HEK293 (cell line): ENCODE data around the gene MALRD1.

ENCODE experiments used
- CTCF ChIA-PET: fragments of 350-600 bp; formaldehyde crosslinking; extraction: SDS; loops from one replicate; lab custom pipeline; 2021; ENCODE audit warnings: antibody characterized with exemption; lab: Yijun Ruan, JAX
- POLR2A ChIA-PET: fragments of 300-600 bp; formaldehyde crosslinking; extraction: SDS; loops from one replicate; lab custom pipeline; 2020; ENCODE audit warnings: antibody characterized with exemption, inconsistent platforms; lab: Yijun Ruan, JAX
- H3K27ac ChIP-seq: fragments of 200-500 bp; sonication (Bioruptor generic); 2 replicates; pipeline ENCODE4 v1.5.1; 2014; ENCODE audit warnings: low read depth, low read length, control low read depth, inconsistent platforms; ENCODE audit errors: extremely low read depth
- H3K36me3 ChIP-seq, 2 experiments: fragments of 200-500 bp in 1 of 2; sonication (Bioruptor generic) in 1 of 2; 1 replicate in 1 of 2; 2 replicates in 1 of 2; pipeline ENCODE4 v1.5.1; 2014 to 2017; ENCODE audit warnings: inconsistent platforms in 2 of 2, low read length in 2 of 2; ENCODE audit not compliant: control insufficient read depth in 2 of 2, insufficient read depth in 1 of 2
- H3K4me1 ChIP-seq: fragments of 200-500 bp; sonication (Bioruptor generic); 2 replicates; pipeline ENCODE4 v1.5.1; 2014; ENCODE audit warnings: mild to moderate bottlenecking, low read length, inconsistent platforms; ENCODE audit not compliant: control insufficient read depth, insufficient read depth
- H3K4me3 ChIP-seq: 2 replicates; pipeline ENCODE4 v1.5.1; 2011; ENCODE audit warnings: low read depth, mild to moderate bottlenecking, control low read depth, low read length, moderate library complexity
- H3K9me3 ChIP-seq: fragments of 200-500 bp; sonication (Bioruptor generic); 2 replicates; pipeline ENCODE4 v1.5.1; 2014; ENCODE audit warnings: low read depth, low read length, inconsistent platforms; ENCODE audit not compliant: control insufficient read depth, insufficient read depth
- BCL11A ChIP-seq: fragments of 450-650 bp; formaldehyde crosslinking; IDR thresholded peaks from 2 replicates; pipeline ENCODE4 v1.5.1; 2016; ENCODE audit warnings: low read depth, missing biosample characterization, missing genetic modification characterization
- EGR2 ChIP-seq: fragments of 450-650 bp; formaldehyde crosslinking; IDR thresholded peaks from 2 replicates; pipeline ENCODE4 v1.5.1; 2016; ENCODE audit warnings: low read depth, missing biosample characterization, missing genetic modification characterization
- KLF8 ChIP-seq: fragments of 450-650 bp; formaldehyde crosslinking; IDR thresholded peaks from 2 replicates; pipeline ENCODE4 v1.5.1; 2016; ENCODE audit warnings: missing biosample characterization, missing genetic modification characterization
- PRDM1 ChIP-seq: fragments of 450-650 bp; formaldehyde crosslinking; IDR thresholded peaks from 2 replicates; pipeline ENCODE4; 2016; ENCODE audit warnings: missing biosample characterization, missing genetic modification characterization
- RBAK ChIP-seq: fragments of 450-650 bp; formaldehyde crosslinking; IDR thresholded peaks from 2 replicates; pipeline ENCODE4 v1.5.1; 2016; ENCODE audit warnings: missing biosample characterization, missing genetic modification characterization
- SALL2 ChIP-seq: fragments of 450-650 bp; formaldehyde crosslinking; IDR thresholded peaks from 2 replicates; pipeline ENCODE4 v1.5.0; 2017; ENCODE audit warnings: missing biosample characterization, mild to moderate bottlenecking, missing genetic modification characterization, borderline replicate concordance
- SP2 ChIP-seq: fragments of 450-650 bp; formaldehyde crosslinking; IDR thresholded peaks from 2 replicates; pipeline ENCODE4 v1.5.1; 2016; ENCODE audit warnings: missing biosample characterization, missing genetic modification characterization
- SP3 ChIP-seq: fragments of 450-650 bp; formaldehyde crosslinking; IDR thresholded peaks from 2 replicates; pipeline ENCODE4 v1.5.1; 2016; ENCODE audit warnings: missing biosample characterization, missing genetic modification characterization
- ZBTB20 ChIP-seq: fragments of 450-650 bp; formaldehyde crosslinking; IDR thresholded peaks from 2 replicates; pipeline ENCODE4 v1.5.1; 2016; ENCODE audit warnings: missing biosample characterization, missing genetic modification characterization
- ZBTB44 ChIP-seq: fragments of 450-650 bp; IDR thresholded peaks from 2 replicates; pipeline ENCODE4 v1.5.1; 2018; ENCODE audit warnings: missing biosample characterization, mild to moderate bottlenecking, missing genetic modification characterization
- ZNF138 ChIP-seq: fragments of 450-650 bp; formaldehyde crosslinking; IDR thresholded peaks from 2 replicates; pipeline ENCODE4 v1.5.1; 2016; ENCODE audit warnings: missing biosample characterization, missing genetic modification characterization, borderline replicate concordance
- ZNF2 ChIP-seq: fragments of 450-650 bp; formaldehyde crosslinking; IDR thresholded peaks from 2 replicates; pipeline ENCODE4 v1.5.1; 2016; ENCODE audit warnings: missing biosample characterization, missing genetic modification characterization
- ZNF266 ChIP-seq: fragments of 450-650 bp; formaldehyde crosslinking; IDR thresholded peaks from 2 replicates; pipeline ENCODE4 v1.5.1; 2016; ENCODE audit warnings: missing biosample characterization, missing genetic modification characterization, low read depth
- ZNF311 ChIP-seq: fragments of 450-650 bp; formaldehyde crosslinking; IDR thresholded peaks from 2 replicates; pipeline ENCODE4 v1.5.1; 2017; ENCODE audit warnings: missing biosample characterization, missing genetic modification characterization, borderline replicate concordance
- ZNF398 ChIP-seq: fragments of 450-650 bp; formaldehyde crosslinking; IDR thresholded peaks from 2 replicates; pipeline ENCODE4 v1.5.1; 2017; ENCODE audit warnings: missing biosample characterization, missing genetic modification characterization
- ZNF416 ChIP-seq: fragments of 450-650 bp; formaldehyde crosslinking; IDR thresholded peaks from 2 replicates; pipeline ENCODE4 v1.5.1; 2016; ENCODE audit warnings: missing biosample characterization, missing genetic modification characterization
- ZNF449 ChIP-seq: fragments of 450-650 bp; formaldehyde crosslinking; IDR thresholded peaks from 2 replicates; pipeline ENCODE4 v1.5.1; 2017; ENCODE audit warnings: missing biosample characterization, mild to moderate bottlenecking, missing genetic modification characterization, moderate library complexity
- ZNF514 ChIP-seq: fragments of 450-650 bp; formaldehyde crosslinking; IDR thresholded peaks from 2 replicates; pipeline ENCODE4 v1.5.1; 2016; ENCODE audit warnings: missing biosample characterization, missing genetic modification characterization
- ZNF518A ChIP-seq: fragments of 450-650 bp; formaldehyde crosslinking; conservative IDR thresholded peaks from 2 replicates; pipeline ENCODE4 v1.5.1; 2016; ENCODE audit warnings: low read depth, missing biosample characterization, missing genetic modification characterization
- ZNF530 ChIP-seq: fragments of 450-650 bp; formaldehyde crosslinking; IDR thresholded peaks from 2 replicates; pipeline ENCODE4 v1.5.1; 2016; ENCODE audit warnings: low read depth, missing biosample characterization, missing genetic modification characterization
- ZNF555 ChIP-seq: fragments of 450-650 bp; formaldehyde crosslinking; conservative IDR thresholded peaks from 2 replicates; pipeline ENCODE4 v1.5.1; 2017; ENCODE audit warnings: missing biosample characterization, mild to moderate bottlenecking, missing genetic modification characterization, inconsistent platforms
- ZNF600 ChIP-seq: fragments of 450-650 bp; formaldehyde crosslinking; IDR thresholded peaks from 2 replicates; pipeline ENCODE4 v1.5.1; 2016; ENCODE audit warnings: missing biosample characterization, missing genetic modification characterization
- ZNF747 ChIP-seq: fragments of 450-650 bp; formaldehyde crosslinking; IDR thresholded peaks from 2 replicates; pipeline ENCODE4 v1.5.1; 2016; ENCODE audit warnings: missing biosample characterization, missing genetic modification characterization
- ZNF768 ChIP-seq: fragments of 450-650 bp; formaldehyde crosslinking; IDR thresholded peaks from 2 replicates; pipeline ENCODE4 v1.5.1; 2018; ENCODE audit warnings: missing biosample characterization, mild to moderate bottlenecking, missing genetic modification characterization
- ZSCAN16 ChIP-seq: fragments of 450-650 bp; formaldehyde crosslinking; IDR thresholded peaks from 2 replicates; pipeline ENCODE4 v1.5.1; 2016; ENCODE audit warnings: missing biosample characterization, missing genetic modification characterization

Gene MALRD1

GRCh38 chr10:19421674-19422073 is 373.1 kb downstream of the MALRD1 start (continued):
- no peak for TF ChIP-seq ZNF398 (tag by site-specific recombination)

- Histone ChIP-seq H3K9me3 (no peaks in the 10 kb centered on the region), H3K4me3 (no peak overlapping the region), H3K36me3 (no peaks in the 10 kb centered on the region), H3K4me1 (no peaks in the 10 kb centered on the region), H3K27ac (no peak overlapping the region)
- ChIA-PET CTCF (no interaction called here), POLR2A (no interaction called here)
- TF ChIP-seq SP2 (tag by site-specific recombination) = no peak
- no peak for TF ChIP-seq ZNF266 (tag by site-specific recombination)
- no peak for TF ChIP-seq ZNF768 (tag by site-specific recombination)
- TF ChIP-seq EGR2 (tag by site-specific recombination) = no peak
- no peak for TF ChIP-seq ZNF518A (tag by site-specific recombination)
- no peak for TF ChIP-seq BCL11A (tag by site-specific recombination)
- TF ChIP-seq ZNF514 (tag by site-specific recombination) = no peak
- no peak for TF ChIP-seq ZNF416
- TF ChIP-seq SP3 (tag by site-specific recombination) = no peak
- TF ChIP-seq SALL2 (tag by site-specific recombination) = no peak
- TF ChIP-seq ZNF600 (tag by site-specific recombination) = no peak
- TF ChIP-seq PRDM1 (tag by site-specific recombination) = no peak
- no peak for TF ChIP-seq ZNF138 (tag by site-specific recombination)
- no peak for TF ChIP-seq KLF8 (tag by site-specific recombination)
These were observed 377.4 kb downstream of the MALRD1 start for GRCh38 chr10:19426034-19426433.

- H3K27ac ChIP-seq = no peak overlapping the region
- no peak for TF ChIP-seq ZNF2 (tag by site-specific recombination)
- TF ChIP-seq ZNF555 (tag by site-specific recombination) = no peak
- no peak for TF ChIP-seq ZNF747 (tag by site-specific recombination)
- no peak for TF ChIP-seq ZSCAN16
- TF ChIP-seq ZNF311 (tag by site-specific recombination) = no peak
- no peak for TF ChIP-seq ZNF449 (tag by site-specific recombination)
- TF ChIP-seq ZBTB20 = no peak
- TF ChIP-seq RBAK (tag by site-specific recombination) = no peak
- no peak for TF ChIP-seq ZNF530 (tag by site-specific recombination)
- no peak for TF ChIP-seq ZBTB44 (tag by site-specific recombination)
- no peaks in the 10 kb centered on the region for H3K4me1 ChIP-seq
- ChIA-PET CTCF (no interaction called here), POLR2A (no interaction called here)
- H3K4me3 ChIP-seq = no peak overlapping the region
- H3K36me3 ChIP-seq = no peaks in the 10 kb centered on the region
- H3K9me3 ChIP-seq = no peaks in the 10 kb centered on the region
These were observed 383.2 kb downstream of the MALRD1 start for GRCh38 chr10:19431622-19432351.
